Hepatocyte (in vitro differentiated cells): Measurements from ENCODE around the gene FAM81A.

Experiments used
- EZH2 ChIP-seq: fragments of 200-600 bp; sonication (generic); IDR thresholded peaks from 2 replicates; pipeline ENCODE4 v1.6.1; 2016; ENCODE audit warnings: antibody characterized with exemption, mild to moderate bottlenecking, borderline replicate concordance
- EZH2phosphoT487 ChIP-seq: fragments of 200-600 bp; sonication (generic); IDR thresholded peaks from one replicate; pipeline ENCODE4 v1.6.1; 2018; ENCODE audit warnings: antibody characterized with exemption, mild to moderate bottlenecking, low read depth, moderate library complexity; ENCODE audit not compliant: unreplicated experiment, severe bottlenecking
- TF ChIP-seq, protein P1 (sequence below): fragments of 200-600 bp; sonication (generic); IDR thresholded peaks from 2 replicates; pipeline ENCODE4 v1.5.1; 2016; ENCODE audit warnings: antibody characterized with exemption, mild to moderate bottlenecking; ENCODE audit not compliant: poor library complexity

DNA sequence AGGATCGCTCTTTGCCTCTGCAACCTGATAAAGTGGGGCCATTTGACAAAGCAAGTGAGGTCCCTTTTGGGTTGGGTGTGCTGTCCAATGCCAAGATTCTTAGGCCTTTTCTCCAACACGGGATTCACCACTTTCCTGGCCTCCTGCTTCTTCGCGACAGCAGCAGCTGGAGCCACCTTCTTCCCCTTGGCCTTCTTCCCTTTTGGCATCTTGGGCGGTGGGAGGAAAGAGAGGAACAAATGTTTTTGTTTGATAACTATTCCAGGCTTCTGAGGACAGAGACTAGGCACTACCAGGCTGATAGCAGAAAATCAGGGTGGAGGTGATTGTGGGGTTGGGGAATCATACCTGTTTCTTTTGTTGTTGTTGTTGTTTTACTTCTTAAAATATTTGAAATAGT is 30.0 kb upstream of the FAM81A start:
- TF ChIP-seq, protein P1, sequence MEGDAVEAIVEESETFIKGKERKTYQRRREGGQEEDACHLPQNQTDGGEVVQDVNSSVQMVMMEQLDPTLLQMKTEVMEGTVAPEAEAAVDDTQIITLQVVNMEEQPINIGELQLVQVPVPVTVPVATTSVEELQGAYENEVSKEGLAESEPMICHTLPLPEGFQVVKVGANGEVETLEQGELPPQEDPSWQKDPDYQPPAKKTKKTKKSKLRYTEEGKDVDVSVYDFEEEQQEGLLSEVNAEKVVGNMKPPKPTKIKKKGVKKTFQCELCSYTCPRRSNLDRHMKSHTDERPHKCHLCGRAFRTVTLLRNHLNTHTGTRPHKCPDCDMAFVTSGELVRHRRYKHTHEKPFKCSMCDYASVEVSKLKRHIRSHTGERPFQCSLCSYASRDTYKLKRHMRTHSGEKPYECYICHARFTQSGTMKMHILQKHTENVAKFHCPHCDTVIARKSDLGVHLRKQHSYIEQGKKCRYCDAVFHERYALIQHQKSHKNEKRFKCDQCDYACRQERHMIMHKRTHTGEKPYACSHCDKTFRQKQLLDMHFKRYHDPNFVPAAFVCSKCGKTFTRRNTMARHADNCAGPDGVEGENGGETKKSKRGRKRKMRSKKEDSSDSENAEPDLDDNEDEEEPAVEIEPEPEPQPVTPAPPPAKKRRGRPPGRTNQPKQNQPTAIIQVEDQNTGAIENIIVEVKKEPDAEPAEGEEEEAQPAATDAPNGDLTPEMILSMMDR, result no peak
- TF ChIP-seq EZH2phosphoT487 (no peak), EZH2 (no peak)
